ELR (cell line): ENCODE measurements around the gene FGG.
A peak's percentile ranks its signal among the peaks of the same experiment; 100 is the strongest.
"Not testable (repeated sequence)": the region's sequence is repeated elsewhere in the genome, so short reads cannot be mapped to it uniquely, and the experiment has no call there.

Source experiments
- DNase-seq: peaks from one replicate; pipeline ENCODE4 v3.0.0-alpha.2; 2015; ENCODE audit warnings: low read depth

FGG gene

DNA sequence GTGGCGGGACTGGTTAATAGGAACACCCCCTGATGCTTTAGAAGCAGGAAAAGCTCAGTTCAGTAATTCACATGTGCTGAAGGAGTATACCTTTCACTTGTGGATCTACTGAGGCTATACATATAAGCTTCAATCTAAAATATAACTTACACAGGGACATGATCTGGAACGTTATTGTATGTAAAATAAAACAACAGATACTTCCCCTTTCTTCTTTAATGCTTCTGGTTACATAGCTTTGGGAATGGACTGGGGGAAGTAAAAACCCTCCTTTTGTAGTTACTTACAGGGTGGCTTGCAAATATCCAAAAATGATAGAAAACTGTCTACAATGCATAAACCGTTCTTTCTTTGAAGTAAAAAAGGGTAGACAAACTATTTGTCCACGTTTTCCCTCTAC lies 1.9 kb downstream of the FGG start:
- DNase-seq: no peak

DNA sequence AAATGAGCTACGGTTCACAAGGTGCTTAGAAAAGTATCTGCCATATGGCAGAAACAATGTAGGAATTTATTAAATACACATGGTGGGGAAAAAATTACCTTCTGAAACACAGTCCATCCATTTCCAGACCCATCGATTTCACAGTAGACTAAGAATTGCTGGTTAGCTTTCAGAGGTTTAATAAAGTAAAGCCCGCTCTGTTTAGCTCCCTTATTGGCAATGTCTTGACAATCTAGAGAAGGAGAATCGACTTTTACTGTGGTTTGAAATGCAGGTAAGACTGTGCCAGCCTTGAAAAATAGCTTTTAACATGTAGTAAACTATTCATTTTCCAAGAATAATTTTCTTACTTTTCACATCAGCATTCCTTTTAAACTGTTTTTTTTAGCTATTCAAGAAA lies 2.9 kb downstream of the FGG start:
- no peak for DNase-seq

DNA sequence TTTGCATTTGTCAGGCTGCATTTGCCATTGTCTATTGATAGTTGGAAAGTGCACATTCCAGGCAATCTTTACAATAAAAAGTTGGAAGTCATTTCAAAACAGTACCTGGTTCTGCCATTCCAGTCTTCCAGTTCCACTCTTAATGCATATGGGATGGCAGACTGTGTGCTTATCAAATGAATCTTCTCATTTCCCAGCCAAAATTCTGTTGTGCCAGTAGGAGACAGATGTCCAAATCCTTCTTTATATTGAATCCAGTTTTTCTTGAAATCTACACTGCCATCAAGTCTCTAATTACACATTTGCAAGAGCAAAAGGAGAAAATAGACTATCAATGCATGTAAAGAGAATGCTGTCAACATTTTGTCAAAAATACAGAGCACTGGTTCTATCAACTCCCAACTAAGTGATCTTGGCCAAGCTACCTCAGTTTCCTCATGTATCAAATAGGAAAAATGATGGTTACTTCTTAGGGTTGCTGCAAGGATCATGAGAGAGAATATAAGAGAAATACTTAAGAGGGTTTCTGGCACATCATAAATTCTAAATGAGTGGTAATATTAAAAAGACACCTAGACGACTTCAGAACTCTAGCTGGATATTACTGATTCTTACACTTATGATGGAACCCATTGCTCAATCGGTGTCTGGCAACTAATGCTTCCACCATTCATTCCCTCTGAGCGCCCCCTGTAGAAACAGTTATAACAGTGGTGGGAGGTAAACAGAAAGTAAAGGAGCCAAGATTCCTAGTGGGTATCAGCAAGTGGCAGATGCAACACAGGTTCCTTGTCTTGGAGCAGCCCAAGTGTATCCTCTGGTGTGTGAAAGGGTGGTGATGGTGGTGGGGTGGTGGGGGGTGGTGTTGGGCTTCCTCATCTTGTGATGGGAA lies 3.8 kb downstream of the FGG start:
- DNase-seq: no peak

DNA sequence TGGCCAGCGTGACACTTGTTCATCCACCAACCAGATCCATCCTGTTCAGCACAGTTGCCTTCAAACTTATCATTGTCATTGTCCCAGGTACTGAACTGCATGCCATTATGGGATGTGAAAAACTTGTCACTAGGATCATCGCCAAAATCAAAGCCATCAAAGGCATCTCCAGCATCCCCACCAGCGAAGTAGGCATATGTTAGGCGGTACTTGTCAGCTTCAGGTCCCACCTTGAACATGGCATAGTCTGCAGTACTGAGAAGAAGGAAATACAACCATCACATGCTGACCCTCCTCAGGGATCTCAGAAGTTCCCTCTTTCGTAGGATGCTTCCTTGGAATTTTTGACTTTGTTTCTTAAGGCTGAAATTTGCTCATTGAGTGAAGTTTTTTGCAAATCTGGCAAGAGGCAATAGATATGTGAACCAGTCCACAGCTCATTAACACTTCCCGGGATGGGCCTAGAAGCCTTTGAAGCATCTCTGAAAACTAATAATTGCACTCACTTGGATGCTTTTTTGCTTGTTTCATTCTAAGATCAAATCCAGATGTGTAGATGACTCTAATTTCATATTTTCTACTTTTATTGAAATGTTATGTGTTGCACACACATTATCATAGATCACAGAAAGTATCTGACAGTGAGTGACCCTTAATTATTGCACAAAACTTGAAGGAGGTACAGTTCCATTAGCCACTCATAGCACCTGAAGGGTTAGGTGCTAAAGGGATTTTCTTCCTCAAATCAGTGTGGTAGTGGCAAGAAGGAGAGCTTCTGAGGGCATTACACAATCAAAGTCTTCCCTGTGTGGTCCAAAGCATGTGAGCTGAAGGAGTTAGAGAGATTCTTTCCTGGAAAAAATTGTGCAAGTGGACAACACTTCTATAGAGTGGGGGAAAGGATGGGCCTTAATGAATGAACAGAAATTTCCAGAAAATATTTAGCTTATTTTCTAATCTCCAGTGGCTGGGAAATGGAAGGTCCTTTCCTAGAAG lies 5.4 kb downstream of the FGG start:
- DNase-seq: no peak

DNA sequence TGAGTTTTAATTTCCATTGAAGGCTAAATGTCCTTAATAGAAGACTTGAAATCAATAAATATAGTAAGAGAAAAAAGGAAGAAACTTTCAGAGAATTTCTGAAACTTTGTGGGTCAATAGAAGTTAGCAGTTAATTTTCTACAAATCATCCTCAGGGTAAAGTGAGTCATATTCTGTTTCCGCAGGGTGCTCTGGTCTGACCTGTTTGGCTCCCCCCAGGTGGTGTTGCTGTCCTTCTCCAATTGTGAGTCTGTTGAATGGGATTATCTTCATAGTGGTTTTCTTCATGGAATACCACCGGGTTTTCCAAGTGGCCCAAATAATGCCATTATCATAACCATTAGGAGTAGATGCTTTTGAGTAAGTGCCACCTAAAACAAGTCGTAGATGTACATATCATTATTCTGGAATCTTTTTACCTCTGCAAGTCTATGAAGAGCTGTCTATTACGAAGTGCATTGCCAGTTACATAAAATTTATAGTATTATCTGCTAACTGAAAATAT lies 7.7 kb downstream of the FGG start:
- no peak for DNase-seq

DNA sequence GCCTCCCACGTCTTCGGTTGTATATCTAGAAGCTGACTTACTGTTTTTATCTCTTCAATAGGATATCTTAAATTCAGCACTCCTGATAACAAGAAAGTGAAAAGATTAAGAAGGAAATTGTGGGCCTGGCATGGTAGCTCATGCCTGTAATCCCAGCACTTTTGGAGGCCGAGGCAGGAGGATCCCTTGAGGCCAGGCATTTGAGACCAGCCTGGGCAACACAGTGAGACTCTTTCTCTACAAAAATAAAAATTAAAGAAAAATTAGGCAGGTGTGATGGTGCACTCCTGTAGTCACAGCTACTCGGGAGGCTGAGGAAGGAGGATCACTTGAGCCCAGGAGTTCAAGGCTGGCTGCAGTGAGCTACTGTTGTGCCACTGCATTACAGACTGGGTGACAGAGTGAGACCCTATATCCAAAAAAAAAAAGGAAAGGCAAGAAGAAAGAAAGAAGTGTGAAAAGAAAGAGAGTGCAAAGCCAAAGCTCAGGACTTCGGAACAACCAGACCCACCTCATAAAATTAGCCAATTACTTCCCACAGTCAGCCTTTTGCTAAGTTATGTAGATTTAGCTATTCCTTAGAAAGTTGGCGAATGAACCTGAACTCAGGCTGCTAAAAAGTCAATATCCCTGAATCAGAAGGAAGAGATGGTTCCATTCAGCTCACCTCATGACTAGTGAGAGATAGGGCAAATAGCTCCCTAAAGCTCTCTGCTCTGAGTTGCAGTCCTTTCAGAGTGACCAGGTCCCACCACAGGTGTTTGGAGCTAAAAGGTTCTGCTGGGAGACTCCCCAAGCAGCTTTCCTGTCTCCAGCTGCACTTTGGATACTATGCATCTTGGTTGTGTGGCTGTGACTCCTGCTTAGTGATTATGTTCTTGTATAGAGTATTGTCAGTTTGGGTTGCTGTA lies 9.2 kb downstream of the FGG start:
- DNase-seq: no peak

DNA sequence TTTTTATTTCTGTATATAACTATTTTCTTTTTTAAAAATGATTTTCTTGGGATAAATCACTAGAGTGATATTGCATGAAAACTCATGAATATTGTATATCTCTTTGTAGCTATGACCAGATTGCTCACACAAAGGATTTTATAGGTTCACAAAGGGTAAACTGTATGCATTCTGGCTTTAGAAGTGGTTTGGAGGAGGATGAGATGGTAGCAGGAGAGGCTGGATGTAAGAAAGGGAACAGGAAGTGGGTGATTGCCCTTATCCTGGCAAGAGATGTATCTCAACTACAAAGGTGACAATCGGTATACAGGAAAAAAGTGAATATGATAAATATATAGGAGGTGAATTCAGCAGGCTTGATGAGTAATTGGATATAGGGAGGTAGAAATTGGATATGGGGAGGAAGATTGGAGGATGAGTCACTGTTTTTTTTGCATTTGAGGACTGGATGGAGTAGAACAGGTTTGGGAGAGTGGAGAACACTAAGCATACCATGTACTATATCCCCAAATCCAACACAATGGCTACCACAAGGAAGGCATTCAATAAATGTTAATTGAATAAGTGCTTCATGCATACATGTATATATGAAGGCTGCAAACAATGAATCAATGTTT lies 9.9 kb downstream of the FGG start:
- peak; percentile 3 for DNase-seq

DNA sequence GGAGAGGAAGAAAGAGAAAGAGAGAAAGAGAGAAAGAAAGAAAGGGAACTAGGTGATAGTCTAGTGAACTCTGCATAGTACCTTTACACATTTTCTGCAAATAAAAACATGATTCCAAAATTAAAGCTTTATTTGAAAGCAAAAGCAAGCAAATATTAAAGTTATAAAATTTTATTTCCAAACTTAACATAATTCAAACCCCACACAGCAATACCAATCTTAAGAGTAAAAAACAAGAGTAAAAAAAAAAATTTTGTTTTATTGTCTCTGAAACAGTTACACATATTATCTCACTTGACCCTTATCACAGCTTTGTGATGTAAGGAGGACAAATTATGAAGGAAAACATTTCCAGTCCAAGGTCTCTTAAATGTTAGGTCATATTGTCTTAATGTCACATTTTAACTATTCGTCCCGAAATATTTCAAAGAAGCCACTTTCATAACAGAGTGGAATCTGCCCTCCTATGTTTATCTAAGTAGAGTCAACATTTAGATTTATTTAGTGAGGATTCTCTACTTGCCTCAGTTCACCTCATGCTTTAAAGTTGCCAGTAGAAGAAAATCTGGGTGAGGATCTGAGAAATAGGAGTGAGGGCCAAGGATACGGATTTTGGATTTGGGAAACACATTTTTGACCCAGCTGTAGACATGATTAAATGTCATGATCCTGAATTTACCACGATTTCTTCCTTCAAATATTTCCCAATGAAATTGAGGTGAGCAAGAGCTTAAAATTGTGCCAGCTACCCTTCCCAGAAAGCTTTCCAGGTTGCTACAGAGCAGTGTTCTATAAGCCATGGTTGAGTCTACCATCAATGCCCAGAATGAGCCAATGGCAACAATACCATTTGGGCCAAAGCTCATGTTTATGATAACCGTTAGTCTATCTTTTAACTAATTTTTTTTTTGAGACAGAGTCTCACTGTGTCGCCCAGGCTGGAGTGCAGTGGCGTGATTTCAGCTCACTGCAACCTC lies 14.4 kb downstream of the FGG start:
- no peak for DNase-seq

DNA sequence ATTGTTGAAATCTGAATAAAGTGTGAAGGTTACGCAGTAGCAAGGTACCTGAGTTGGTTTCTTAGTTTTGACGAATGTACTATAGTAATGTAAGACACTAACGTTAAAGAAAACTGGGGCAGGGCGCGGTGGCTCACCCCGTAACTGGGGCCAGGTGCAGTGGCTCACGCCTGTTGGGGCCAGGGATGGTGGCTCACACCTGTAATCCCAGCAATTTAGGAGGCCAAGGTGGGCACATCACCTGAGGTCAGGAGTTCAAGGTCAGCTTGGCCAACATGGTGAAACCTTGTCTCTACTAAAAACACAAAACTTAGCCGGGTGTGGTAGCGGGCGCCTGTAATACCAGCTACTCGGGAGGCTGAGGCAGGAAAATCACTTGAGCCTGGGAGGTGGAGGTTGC lies 15.2 kb downstream of the FGG start:
- DNase-seq: not testable (repeated sequence)

DNA sequence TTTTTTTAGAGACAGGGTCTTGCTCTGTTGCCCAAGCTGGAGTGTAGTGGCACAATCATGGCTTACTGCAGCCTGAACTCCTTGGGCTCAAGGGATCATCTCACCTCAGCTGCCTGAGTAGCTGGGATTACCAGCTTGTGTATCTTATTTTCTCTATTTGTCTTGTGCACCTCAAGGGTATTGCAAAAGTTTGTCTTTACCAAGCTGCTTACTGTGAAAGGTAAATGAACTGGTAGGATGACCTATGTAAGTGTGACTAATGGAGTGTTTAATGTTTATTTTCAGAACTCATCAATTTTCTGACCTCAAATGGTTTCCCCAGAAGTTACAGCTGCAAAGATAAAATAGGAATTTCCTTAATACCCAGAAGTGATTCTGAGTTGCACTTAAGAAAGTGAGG lies 16.6 kb downstream of the FGG start:
- DNase-seq: no peak

DNA sequence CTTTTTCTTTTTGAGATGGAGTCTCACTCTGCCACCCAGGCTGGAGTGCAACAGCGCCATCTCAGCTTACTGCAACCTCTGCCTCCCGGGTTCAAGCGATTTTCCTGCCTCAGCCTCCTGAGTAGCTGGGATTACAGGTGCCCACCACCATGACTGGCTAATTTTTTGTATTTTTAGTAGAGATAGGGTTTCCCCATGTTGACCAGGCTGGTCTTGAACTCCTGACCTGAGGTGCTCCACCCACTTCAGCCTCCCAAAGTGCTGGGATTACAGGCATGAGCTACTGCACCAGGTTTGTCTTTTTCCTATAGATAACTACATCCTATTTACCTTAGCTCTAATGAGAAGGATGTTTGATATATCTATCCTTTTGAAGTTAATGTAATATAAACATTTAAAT lies 18.1 kb downstream of the FGG start:
- not testable (repeated sequence) for DNase-seq

DNA sequence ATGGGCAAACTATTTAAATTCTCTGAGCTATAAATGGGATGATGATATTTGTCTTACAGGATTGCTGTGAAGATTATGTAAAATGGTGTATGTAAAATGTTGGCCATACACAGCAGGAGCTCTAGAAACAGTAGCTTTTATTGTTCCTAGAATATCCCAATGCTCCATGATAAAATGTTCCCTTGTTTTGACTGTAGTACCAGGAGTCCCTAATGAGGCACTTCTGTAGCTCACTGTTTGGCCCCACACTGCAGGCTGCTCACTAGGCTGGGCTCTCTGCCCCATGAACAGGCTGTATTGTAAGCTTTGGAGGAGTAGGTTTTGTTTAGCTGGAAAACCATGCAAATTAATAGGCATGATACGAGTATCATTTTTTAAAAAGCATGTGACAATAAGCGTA lies 18.6 kb downstream of the FGG start:
- no peak for DNase-seq

DNA sequence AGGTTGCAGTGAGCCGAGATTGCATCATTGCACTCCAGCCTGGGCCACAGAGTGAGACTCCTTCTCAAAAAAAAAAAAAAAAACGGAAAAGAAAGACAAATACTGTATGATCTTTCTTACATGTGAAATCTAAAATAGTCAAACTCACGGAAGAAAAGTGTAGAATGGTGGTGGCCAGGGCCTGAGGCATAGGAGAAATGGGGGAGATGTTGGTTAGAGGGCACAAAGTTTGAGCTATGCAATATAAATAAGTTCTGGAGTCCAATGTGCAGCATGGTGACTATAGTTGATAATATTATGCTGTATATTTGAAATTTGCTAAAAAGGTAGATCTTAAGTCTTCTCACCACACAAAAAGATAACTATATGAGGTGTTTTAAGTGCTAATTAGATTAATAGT lies 20.6 kb downstream of the FGG start:
- DNase-seq: no peak

DNA sequence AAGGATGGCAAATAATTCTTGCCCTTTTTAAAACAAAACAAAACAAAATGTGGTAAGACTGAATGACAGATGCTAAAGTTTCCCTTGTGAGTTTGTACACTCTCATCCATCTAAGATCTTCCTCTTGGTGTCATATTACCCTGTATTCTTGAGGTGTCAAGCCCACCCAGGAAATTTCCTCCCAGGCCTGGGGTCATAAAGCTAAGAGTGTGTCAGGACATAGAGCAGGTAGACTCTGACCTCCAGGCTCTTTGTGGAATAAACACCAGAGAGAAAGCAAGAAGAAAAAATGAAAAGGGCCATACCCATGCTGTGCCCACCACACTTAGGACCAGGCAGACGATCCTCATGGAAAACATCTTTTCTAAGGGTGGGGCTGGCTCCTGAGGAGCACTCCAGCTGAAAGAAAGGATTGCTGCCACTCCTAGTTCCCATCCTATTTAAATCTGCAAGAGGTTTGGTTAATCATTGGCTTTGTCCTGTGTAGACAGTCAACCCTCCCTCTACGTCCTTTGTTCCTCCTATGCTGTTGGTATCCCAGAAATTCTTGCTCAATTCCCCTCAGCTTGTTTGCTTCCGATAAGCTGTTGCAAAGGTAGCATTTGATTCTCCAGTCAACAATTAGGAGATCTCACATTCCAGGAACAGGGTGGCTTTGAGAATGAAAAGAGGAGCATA lies 22.0 kb downstream of the FGG start, which contains the start of gene FGA:
Gene FGA (minus strand): TSS at position 414 of the 678 bp plus-strand sequence. CDS start 55 bp downstream, at position 359.
- DNase-seq: no peak

DNA sequence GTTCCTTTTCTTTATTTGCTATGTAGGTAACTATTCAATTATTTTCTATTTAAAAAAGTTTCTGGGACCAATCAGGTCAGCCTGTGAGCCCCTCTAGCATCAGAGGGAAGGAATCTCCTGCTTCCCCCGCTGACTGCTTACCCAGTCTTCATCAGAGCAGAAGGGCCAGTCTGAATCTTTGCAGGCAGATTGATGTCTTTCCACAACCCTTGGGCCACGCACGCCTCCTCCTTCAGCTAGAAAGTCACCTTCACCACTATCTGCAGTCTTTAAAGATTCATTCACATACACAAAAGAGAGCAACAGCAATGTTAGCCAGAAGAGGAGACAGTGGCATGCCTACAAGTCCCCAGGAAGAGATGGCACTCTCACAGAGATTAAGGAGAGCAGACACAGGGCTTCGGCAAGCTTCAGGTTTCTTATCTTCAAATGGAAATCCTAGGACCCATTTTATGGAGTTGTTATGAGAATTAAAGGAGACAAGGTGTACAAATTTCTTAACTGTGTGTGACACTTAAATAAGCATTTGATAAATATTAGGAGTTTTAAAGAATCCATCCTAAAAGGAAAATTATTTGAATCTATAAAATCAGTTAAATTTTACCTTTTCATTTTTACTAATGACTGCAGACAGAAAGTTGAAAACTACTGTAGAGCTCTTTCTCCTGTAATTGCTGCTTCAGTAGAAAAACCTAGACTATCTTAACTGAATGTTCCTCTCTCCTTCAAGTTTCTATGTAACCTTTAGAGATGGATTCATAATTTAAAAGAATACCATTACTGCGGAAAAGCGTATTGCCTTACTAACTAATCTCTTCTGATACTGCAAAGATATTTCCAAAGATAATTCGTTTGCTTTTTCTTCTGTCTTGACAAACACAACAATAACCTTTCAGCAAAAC lies 22.9 kb downstream of the FGG start:
- DNase-seq: no peak

DNA sequence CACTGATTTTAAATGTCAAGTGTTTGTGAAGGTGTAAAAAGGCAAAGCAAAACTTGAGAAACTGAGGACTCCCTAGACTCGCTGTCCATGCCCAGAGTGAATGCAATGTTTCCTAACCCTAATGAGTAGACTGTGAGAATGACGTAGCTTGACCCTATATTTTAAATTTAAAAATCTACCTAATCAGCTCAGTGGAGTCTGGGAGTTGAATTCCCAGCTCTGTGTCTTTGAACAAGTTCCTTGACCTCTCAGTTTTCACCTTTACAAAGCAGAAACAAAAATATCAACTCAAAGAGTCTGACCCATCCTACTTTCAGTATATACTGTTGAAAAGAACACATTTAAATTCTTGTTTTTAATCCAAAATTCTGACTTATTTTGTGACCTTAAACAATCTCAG lies 24.3 kb downstream of the FGG start:
- no peak for DNase-seq

DNA sequence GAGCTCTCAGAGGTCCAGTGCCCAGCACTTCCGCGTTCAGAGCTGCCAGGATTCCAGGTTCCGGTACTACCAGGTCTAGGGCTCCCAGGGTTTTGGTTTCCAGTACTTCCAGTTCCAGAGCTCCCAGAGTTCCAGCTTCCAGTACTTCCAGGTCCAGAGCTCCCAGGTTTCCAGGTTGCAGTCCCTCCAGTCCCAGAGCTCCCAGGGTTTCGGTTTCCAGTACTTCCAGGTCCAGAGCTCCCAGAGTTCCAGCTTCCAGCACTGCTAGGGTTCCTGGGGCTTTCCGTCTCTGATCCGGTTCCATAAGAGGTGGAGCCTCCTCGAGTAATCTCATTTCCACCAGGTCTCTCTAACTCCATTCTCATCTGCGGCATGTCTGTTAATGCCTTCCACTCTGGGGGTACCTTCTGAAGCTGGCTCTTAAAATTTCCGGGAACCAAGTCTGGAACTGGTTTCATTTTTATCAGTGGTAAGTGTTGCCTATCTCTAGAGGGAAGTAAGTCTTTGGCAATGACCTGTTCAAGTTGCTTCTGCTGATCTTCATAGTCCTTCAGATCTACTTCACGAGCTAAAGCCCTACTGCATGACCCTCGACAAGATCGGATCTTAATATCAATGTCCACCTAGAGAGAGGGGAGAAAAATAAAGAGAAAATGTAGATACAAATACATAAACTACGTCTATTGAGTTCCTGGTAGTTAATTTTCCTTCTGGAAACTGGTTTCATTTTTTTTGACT lies 26.0 kb downstream of the FGG start:
- no peak for DNase-seq
